Activated T-helper 1 cell treated with anti-CD3 and anti-CD28 coated beads, Interleukin-2, amount 50 U/mL, for 16 hours (primary cell): ENCODE data around the gene GCFC2.
A peak's percentile ranks its signal among the peaks of the same experiment; 100 is the strongest.
"Not testable (repeated sequence)": the region's sequence is repeated elsewhere in the genome, so short reads cannot be mapped to it uniquely, and the experiment has no call there.

ENCODE experiments used
- DNase-seq, 2 donors: peaks; one replicate each; pipeline ENCODE4 v3.0.0-alpha.2; 2020; ENCODE audit warnings: low read depth in 1 of 2, low spot score in 1 of 2

Gene GCFC2

GRCh38 chr2:75680402-75680801 is 30.3 kb downstream of the GCFC2 start:
- no peak for DNase-seq

GRCh38 chr2:75679556-75679955 is 31.2 kb downstream of the GCFC2 start:
- DNase-seq: no peak

GRCh38 chr2:75676464-75676863 is 34.3 kb downstream of the GCFC2 start:
- DNase-seq: no peak

GRCh38 chr2:75675908-75676307 is 34.8 kb downstream of the GCFC2 start:
- no peak for DNase-seq

GRCh38 chr2:75675423-75675822 is 35.3 kb downstream of the GCFC2 start:
- not testable (repeated sequence) for DNase-seq

GRCh38 chr2:75667884-75668283 is 42.8 kb downstream of the GCFC2 start:
- DNase-seq: no peak

GRCh38 chr2:75666911-75667310 is 43.8 kb downstream of the GCFC2 start:
- DNase-seq: no peak

GRCh38 chr2:75657798-75658197 is 52.9 kb downstream of the GCFC2 start:
- no peak for DNase-seq

GRCh38 chr2:75656563-75656962 is 54.2 kb downstream of the GCFC2 start:
- no peak for DNase-seq

- no peak for DNase-seq
These were observed 54.9 kb downstream of the GCFC2 start for GRCh38 chr2:75655861-75656260.

GRCh38 chr2:75654012-75654411 is 56.7 kb downstream of the GCFC2 start:
- no peak for DNase-seq

- DNase-seq: no peak
These were observed 62.9 kb downstream of the GCFC2 start for GRCh38 chr2:75647771-75648170.

- DNase-seq: peak; percentile 36 to 48
These were observed 63.9 kb downstream of the GCFC2 start, which contains the start of gene MRPL19 for GRCh38 chr2:75646583-75647425. Gene MRPL19, plus strand, starts transcription at chr2:75646783. Its CDS starts 25 bp downstream, at chr2:75646808.

GRCh38 chr2:75646090-75646582 is 64.6 kb downstream of the GCFC2 start:
- DNase-seq: no peak

GRCh38 chr2:75645643-75646042 is 65.1 kb downstream of the GCFC2 start:
- no peak for DNase-seq

GRCh38 chr2:75643980-75644379 is 66.7 kb downstream of the GCFC2 start:
- no peak for DNase-seq

- no peak for DNase-seq
These were observed 69.1 kb downstream of the GCFC2 start for GRCh38 chr2:75641587-75641986.

- DNase-seq: peak; percentile 4 to 17
These were observed 70.0 kb downstream of the GCFC2 start for GRCh38 chr2:75640621-75641121.

- no peak for DNase-seq
These were observed 73.1 kb downstream of the GCFC2 start for GRCh38 chr2:75637568-75637967.

- DNase-seq: no peak
These were observed 75.8 kb downstream of the GCFC2 start for GRCh38 chr2:75634945-75635344.

- no peak for DNase-seq
These were observed 77.1 kb downstream of the GCFC2 start for GRCh38 chr2:75633620-75634019.

GRCh38 chr2:75632813-75633212 is 77.9 kb downstream of the GCFC2 start:
- DNase-seq: no peak
